Uterus (tissue), 4 donors: ENCODE data around the gene COX5A. TPM values are rescaled to one million over a fixed set of nuclear protein-coding genes. Genes with fewer than 3 reads are reported as not detected.

Source experiments
- DNase-seq, 2 donors: peaks; one replicate each; pipeline ENCODE4 v3.0.0-alpha.2; 2019 to 2020
- H3K27ac ChIP-seq, 2 donors: fragments of 200-600 bp; sonication (generic); 1 replicate in 1 of 2; 2 replicates in 1 of 2; pipeline ENCODE4 v1.5.1; 2016 to 2018
- H3K27me3 ChIP-seq, 2 donors: fragments of 200-600 bp; sonication (generic); one replicate each; pipeline ENCODE4 v1.5.1; 2018 to 2019; ENCODE audit warnings: control low read depth in 1 of 2
- H3K36me3 ChIP-seq, 2 donors: fragments of 200-600 bp; sonication (generic); one replicate each; pipeline ENCODE4 v1.5.1; 2019; ENCODE audit warnings: control low read depth in 1 of 2
- H3K4me1 ChIP-seq, 2 donors: fragments of 200-600 bp; sonication (generic); one replicate each; pipeline ENCODE4 v1.5.1; 2018 to 2019; ENCODE audit warnings: control low read depth in 1 of 2
- H3K4me3 ChIP-seq, 2 donors: fragments of 200-600 bp; sonication (generic); 1 replicate in 1 of 2; 2 replicates in 1 of 2; pipeline ENCODE4 v1.5.1; 2018 to 2019; ENCODE audit warnings: mild to moderate bottlenecking in 1 of 2
- H3K9me3 ChIP-seq, 2 donors: fragments of 200-600 bp; sonication (generic); one replicate each; pipeline ENCODE4 v1.5.1; 2019; ENCODE audit warnings: control low read depth in 1 of 2
- POLR2A ChIP-seq, 2 donors: fragments of 450-650 bp; IDR thresholded peaks; one replicate each; pipeline ENCODE4 v1.6.1; 2016; ENCODE audit warnings: antibody characterized with exemption in 2 of 2, mild to moderate bottlenecking in 1 of 2, moderate library complexity in 1 of 2
- intact Hi-C: fragments of 100-400 bp; cut with DNase I; formaldehyde crosslinking; loops from one replicate; pipeline ENCODE4 v1.15.1; 2023; ENCODE audit warnings: low total_unique reads
- small RNA-seq: library from RNA; depleted of rRNA; stranded (forward); fragments of <200 nt; gene quantifications from one replicate; pipeline ENCODE3, GENCODE V24; 2016
- total RNA-seq, 4 donors: library from RNA; depleted of rRNA in 3 of 4; stranded (reverse); fragments of >200 nt in 3 of 4; gene quantifications; one replicate each; pipeline versions ENCODE4 v1.1.0 to v1.2.4, GENCODE V29; 2014 to 2023
- TF ChIP-seq, protein P1 (sequence below), 4 experiments: fragments of 200-600 bp in 2 of 4; fragments of 450-650 bp in 2 of 4; sonication (generic) in 2 of 4; IDR thresholded peaks; one replicate each; pipeline ENCODE4 v1.5.1; 2016 to 2019; ENCODE audit warnings: antibody characterized with exemption in 4 of 4, mild to moderate bottlenecking in 2 of 4, moderate library complexity in 1 of 4
- donor health status: DM: yes; HTN: yes; CAD: no.

The COX5A gene
- total RNA-seq, 4 donors from 2014 or later, result 9.0 to 84.1 (median 46.6) TPM

GRCh38 chr15:74873036-74873755 lies 64.7 kb downstream of the COX5A start, which contains the start of gene SCAMP2:
SCAMP2 (minus strand) TSS chr15:74873365; CDS start chr15:74873255, 110 bp downstream.
- H3K27me3 ChIP-seq, result no peaks in the 10 kb centered on the region
- H3K4me1 ChIP-seq, result peaks cover 11 to 28% of the 10 kb centered on the region in 2 donors
- TF ChIP-seq, protein P1, sequence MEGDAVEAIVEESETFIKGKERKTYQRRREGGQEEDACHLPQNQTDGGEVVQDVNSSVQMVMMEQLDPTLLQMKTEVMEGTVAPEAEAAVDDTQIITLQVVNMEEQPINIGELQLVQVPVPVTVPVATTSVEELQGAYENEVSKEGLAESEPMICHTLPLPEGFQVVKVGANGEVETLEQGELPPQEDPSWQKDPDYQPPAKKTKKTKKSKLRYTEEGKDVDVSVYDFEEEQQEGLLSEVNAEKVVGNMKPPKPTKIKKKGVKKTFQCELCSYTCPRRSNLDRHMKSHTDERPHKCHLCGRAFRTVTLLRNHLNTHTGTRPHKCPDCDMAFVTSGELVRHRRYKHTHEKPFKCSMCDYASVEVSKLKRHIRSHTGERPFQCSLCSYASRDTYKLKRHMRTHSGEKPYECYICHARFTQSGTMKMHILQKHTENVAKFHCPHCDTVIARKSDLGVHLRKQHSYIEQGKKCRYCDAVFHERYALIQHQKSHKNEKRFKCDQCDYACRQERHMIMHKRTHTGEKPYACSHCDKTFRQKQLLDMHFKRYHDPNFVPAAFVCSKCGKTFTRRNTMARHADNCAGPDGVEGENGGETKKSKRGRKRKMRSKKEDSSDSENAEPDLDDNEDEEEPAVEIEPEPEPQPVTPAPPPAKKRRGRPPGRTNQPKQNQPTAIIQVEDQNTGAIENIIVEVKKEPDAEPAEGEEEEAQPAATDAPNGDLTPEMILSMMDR (IDR thresholded peaks at IDR 0.05), result no peak
- peak in 1 of 2 donors; percentile 77 for TF ChIP-seq POLR2A (IDR thresholded peaks at IDR 0.05)
- no peaks in the 10 kb centered on the region for H3K36me3 ChIP-seq
- H3K9me3 ChIP-seq, result no peaks in the 10 kb centered on the region
- DNase-seq, result peak; percentile 92 to 95
- H3K27ac ChIP-seq, result peak within 1 kb of the TSS; percentile 77 to 87
- intact Hi-C loops, result no loop called here
- peak within 1 kb of the TSS; percentile 55 to 85 for H3K4me3 ChIP-seq

DNA sequence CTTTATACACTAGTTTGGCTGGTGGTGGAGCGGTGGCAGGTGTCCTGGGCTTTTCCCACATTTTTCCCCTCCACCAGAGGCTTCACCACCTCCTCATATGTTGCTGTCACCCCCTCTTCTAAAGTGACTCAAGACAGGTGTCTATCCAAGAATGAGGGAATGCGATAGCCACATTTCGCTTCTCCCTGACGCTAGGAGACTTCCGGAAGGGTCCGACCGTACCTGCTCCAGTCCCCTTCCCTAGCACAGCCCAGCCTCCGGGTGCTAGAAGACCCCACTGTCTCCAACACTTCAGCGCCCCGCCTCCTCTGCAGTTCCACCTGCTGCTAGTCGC lies 65.2 kb downstream of the COX5A start:
- intact Hi-C loops, result no loop called here

DNA sequence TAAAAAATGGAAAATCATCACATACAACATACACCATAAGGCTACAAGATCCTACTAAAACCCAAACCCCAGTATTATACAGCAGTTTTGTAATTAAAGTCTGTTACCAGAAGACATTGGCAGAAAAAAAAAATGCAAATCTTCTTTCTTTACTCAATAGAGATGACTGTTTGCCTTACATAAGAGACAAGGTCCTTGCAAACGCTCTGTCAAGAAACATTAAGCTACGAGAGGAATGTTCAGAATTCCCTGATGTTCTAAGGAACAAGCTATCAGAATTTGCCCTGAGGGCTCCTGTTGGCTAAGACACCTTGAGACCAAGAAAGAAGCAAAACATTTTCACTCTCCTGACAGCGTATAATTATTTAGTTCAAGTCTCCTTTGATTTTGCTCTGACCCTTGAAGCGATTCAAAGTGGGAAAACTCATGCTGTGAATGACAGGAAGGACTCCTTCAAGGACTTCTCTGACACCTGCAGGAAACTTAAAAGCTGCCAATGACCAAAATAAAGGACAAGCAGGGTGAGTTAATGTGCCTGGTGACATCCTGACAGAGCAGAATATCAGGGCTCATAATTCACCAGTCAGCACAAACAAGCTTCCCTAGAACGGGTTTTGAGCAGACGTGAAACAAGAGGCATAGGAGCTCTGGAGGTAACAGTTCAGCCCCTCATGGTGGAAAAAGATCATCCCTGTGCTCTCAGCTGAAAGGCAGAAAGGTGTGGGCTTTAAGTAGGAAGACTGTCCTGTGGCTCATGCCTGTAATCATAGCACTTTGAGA lies 67.2 kb downstream of the COX5A start:
- Histone ChIP-seq H3K4me3 (no peak overlapping the region), H3K36me3 (no peaks in the 10 kb centered on the region), H3K27ac (peak overlapping the region; percentile 2 to 56), H3K27me3 (no peaks in the 10 kb centered on the region), H3K9me3 (no peaks in the 10 kb centered on the region), H3K4me1 (peaks cover 11 to 28% of the 10 kb centered on the region in 2 donors)
- TF ChIP-seq POLR2A (IDR thresholded peaks at IDR 0.05), result no peak
- intact Hi-C loops, result no loop called here
- DNase-seq, result no peak

More for the DNA sequence above, 65.2 kb downstream of the COX5A start:
- Histone ChIP-seq H3K4me1 (peaks cover 11 to 28% of the 10 kb centered on the region in 2 donors), H3K36me3 (no peaks in the 10 kb centered on the region), H3K4me3 (peak overlapping the region; percentile 55 to 85), H3K9me3 (no peaks in the 10 kb centered on the region), H3K27me3 (no peaks in the 10 kb centered on the region), H3K27ac (peak overlapping the region; percentile 77 to 87)
- TF ChIP-seq, protein P1 (IDR thresholded peaks at IDR 0.05), result no peak
- no peak for TF ChIP-seq POLR2A (IDR thresholded peaks at IDR 0.05)
- no peak for DNase-seq

Small RNA genes within 50 kb of the gene (small RNA-seq; reads per million reads assigned to genes)
- not detected for gene RF00019

Other genes with a start within 250 kb of the COX5A start
- gene EDC3, start 242.0 kb downstream of the COX5A start, total RNA-seq, result 10 to 100 TPM in 2 of 4 donors, 1 to 10 TPM in 2; 8.7 to 40.6 (median 17.9) TPM
- gene CYP1A1, start 212.5 kb downstream of the COX5A start, total RNA-seq, result 1 to 10 TPM in 1 of 4 donors, under 1 TPM in 1, not detected in 2; 0.29 to 6.2 TPM
- gene CYP1A2, start 189.2 kb downstream of the COX5A start, total RNA-seq, result not detected
- gene CSK, start 156.0 kb downstream of the COX5A start, total RNA-seq, result 10 to 100 TPM in 3 of 4 donors, 1 to 10 TPM in 1; 4.9 to 41.6 (median 26.4) TPM
- gene LMAN1L, start 125.2 kb downstream of the COX5A start, total RNA-seq, result 1 to 10 TPM in 1 of 4 donors, not detected in 3; 1.5 TPM
- not detected for gene CPLX3, start 111.4 kb downstream of the COX5A start, total RNA-seq
- gene ULK3, start 94.9 kb downstream of the COX5A start, total RNA-seq, result 100 to 1,000 TPM in 1 of 4 donors, 10 to 100 TPM in 3; 29.0 to 105 (median 41.2) TPM
- 10 to 100 TPM; 15.9 to 67.5 (median 33.0) TPM for gene SCAMP2, start 64.7 kb downstream of the COX5A start, total RNA-seq
- gene MPI, start 48.0 kb downstream of the COX5A start, total RNA-seq, result 10 to 100 TPM; 28.8 to 73.3 (median 33.7) TPM
- 100 to 1,000 TPM in 2 of 4 donors, 10 to 100 TPM in 2; 32.9 to 343 (median 86.5) TPM for gene FAM219B, start 31.2 kb downstream of the COX5A start, total RNA-seq
- 10 to 100 TPM in 1 of 4 donors, 1 to 10 TPM in 3; 3.0 to 16.8 (median 7.0) TPM for gene RPP25, start 18.7 kb upstream of the COX5A start, total RNA-seq
- gene SCAMP5, start 57.5 kb upstream of the COX5A start, total RNA-seq, result 1 to 10 TPM in 3 of 4 donors, under 1 TPM in 1; 0.29 to 6.6 (median 1.9) TPM
- 10 to 100 TPM in 2 of 4 donors, 1 to 10 TPM in 2; 1.2 to 22.8 (median 6.9) TPM for gene PPCDC, start 85.5 kb upstream of the COX5A start, total RNA-seq